Measurements from ENCODE around the gene PLK2.

Gene PLK2

DNA sequence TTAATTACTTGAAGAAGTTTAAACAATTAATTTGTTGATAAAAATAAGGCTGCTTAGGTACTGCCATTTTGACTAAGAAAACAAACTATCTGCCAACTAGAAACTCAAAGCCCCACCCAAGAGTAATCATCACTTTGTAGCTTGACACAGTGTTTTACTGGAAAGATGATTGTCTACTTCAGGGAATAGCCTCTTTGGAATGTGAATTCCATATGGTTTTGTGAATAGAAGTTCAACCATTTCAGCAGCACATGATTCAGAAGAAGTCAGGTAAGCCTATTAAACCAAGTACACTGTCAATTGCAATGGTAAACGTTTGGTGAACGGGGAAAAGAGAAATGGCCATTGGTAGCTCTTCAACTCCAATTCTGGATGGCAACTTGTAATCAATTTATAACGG lies 55.2 kb downstream of the PLK2 start:
- TF ChIP-seq GATA2 (IDR thresholded peaks at IDR 0.05; ENCODE audit: low read depth, low read length) = no peak
- TF ChIP-seq GATA3 (IDR thresholded peaks at IDR 0.05; ENCODE audit: low read depth, low read length) = no peak
